Liver (tissue), 9 donors: ENCODE results near the gene BCAT1. TPM values are rescaled to one million over a fixed set of nuclear protein-coding genes. Genes with fewer than 3 reads are reported as not detected.

Source experiments
- DNase-seq: peaks from one replicate; pipeline ENCODE4 v3.0.0-alpha.2; 2017; ENCODE audit warnings: low spot score
- H3K27ac ChIP-seq, 2 donors: one replicate each; pipeline ENCODE4 v1.7.0; 2013; ENCODE audit warnings: inconsistent platforms in 2 of 2, low read length in 2 of 2, control low read depth in 1 of 2, low read depth in 1 of 2, mild to moderate bottlenecking in 1 of 2
- H3K27me3 ChIP-seq, 4 donors: one replicate each; pipeline versions ENCODE4 v1.6.1 to v1.7.0; 2013; ENCODE audit warnings: low read length in 3 of 4, inconsistent platforms in 1 of 4, mild to moderate bottlenecking in 1 of 4, moderate library complexity in 1 of 4; ENCODE audit not compliant: control insufficient read depth in 4 of 4, insufficient read depth in 4 of 4
- H3K36me3 ChIP-seq, 4 donors: one replicate each; pipeline versions ENCODE4 v1.6.1 to v1.7.0; 2013; ENCODE audit warnings: low read length in 3 of 4, mild to moderate bottlenecking in 3 of 4, low read depth in 1 of 4, moderate library complexity in 1 of 4; ENCODE audit not compliant: control insufficient read depth in 4 of 4, insufficient read depth in 3 of 4
- H3K4me1 ChIP-seq, 4 donors: one replicate each; pipeline versions ENCODE4 v1.6.1 to v1.7.0; 2013; ENCODE audit warnings: low read length in 3 of 4, mild to moderate bottlenecking in 3 of 4, moderate library complexity in 1 of 4; ENCODE audit not compliant: control insufficient read depth in 4 of 4, insufficient read depth in 4 of 4
- H3K4me3 ChIP-seq, 3 donors: one replicate each; pipeline versions ENCODE4 v1.6.1 to v1.7.0; 2013; ENCODE audit warnings: low read length in 3 of 3, control low read depth in 1 of 3, low read depth in 1 of 3, mild to moderate bottlenecking in 1 of 3
- H3K9ac ChIP-seq, 2 donors: one replicate each; pipeline ENCODE4 v1.7.0; 2013; ENCODE audit warnings: low read length in 2 of 2, mild to moderate bottlenecking in 2 of 2, moderate library complexity in 2 of 2, control low read depth in 1 of 2, low read depth in 1 of 2
- H3K9me3 ChIP-seq, 4 donors: one replicate each; pipeline versions ENCODE4 v1.6.1 to v1.7.0; 2013; ENCODE audit warnings: low read length in 3 of 4; ENCODE audit not compliant: control insufficient read depth in 4 of 4
- FOXA2 ChIP-seq: IDR thresholded peaks from 2 replicates; pipeline ENCODE4 v1.6.1; 2016; ENCODE audit warnings: antibody characterized with exemption
- GABPA ChIP-seq, 2 donors: IDR thresholded peaks in 1 of 2; conservative IDR thresholded peaks in 1 of 2; 2 replicates each; pipeline ENCODE4 v1.6.1; 2016; ENCODE audit warnings: antibody characterized with exemption in 2 of 2, mild to moderate bottlenecking in 1 of 2, moderate library complexity in 1 of 2
- HNF4G ChIP-seq: IDR thresholded peaks from 2 replicates; pipeline ENCODE4 v1.6.1; 2016; ENCODE audit warnings: antibody characterized with exemption
- JUND ChIP-seq, 2 donors: IDR thresholded peaks; 2 replicates each; pipeline ENCODE4 v1.6.1; 2016; ENCODE audit warnings: antibody characterized with exemption in 2 of 2
- RAD21 ChIP-seq, 2 donors: IDR thresholded peaks; 2 replicates each; pipeline ENCODE4 v1.6.1; 2016; ENCODE audit warnings: antibody characterized with exemption in 2 of 2, mild to moderate bottlenecking in 2 of 2
- RXRA ChIP-seq, 2 donors: IDR thresholded peaks; 2 replicates each; pipeline ENCODE4 v1.6.1; 2017 to 2018; ENCODE audit warnings: antibody characterized with exemption in 2 of 2, mild to moderate bottlenecking in 1 of 2
- SP1 ChIP-seq: IDR thresholded peaks from 2 replicates; pipeline ENCODE4 v1.6.1; 2018; ENCODE audit warnings: antibody characterized with exemption, mild to moderate bottlenecking
- YY1 ChIP-seq: IDR thresholded peaks from 2 replicates; pipeline ENCODE4 v1.6.1; 2016; ENCODE audit warnings: antibody characterized with exemption, mild to moderate bottlenecking
- WGBS: extraction: QIAGEN DNeasy Blood & Tissue Kit; methylation state at CpG from one replicate; pipeline ENCODE4 v1.1.7; 2013; 5-methylcytosine and 5-hydroxymethylcytosine counted together
- polyA plus RNA-seq, 2 donors: library from polyadenylated mRNA; stranded (reverse) in 1 of 2; unstranded in 1 of 2; fragments of 200-250 nt in 1 of 2; fragments of >200 nt in 1 of 2; fragmentation: Nextera tagmentation in 1 of 2; extraction: Ambion mirVana in 1 of 2; gene quantifications; one replicate each; pipeline versions ENCODE4 v1.2.1 to v1.2.3, GENCODE V29; 2013 to 2015
- total RNA-seq, 2 donors: library from RNA; depleted of rRNA; stranded (reverse); fragments of >200 nt; gene quantifications; one replicate each; pipeline ENCODE4 v1.2.3, GENCODE V29; 2014
- TF ChIP-seq, protein P1 (sequence below): IDR thresholded peaks from 2 replicates; pipeline ENCODE4 v1.6.1; 2016; ENCODE audit warnings: antibody characterized with exemption
- TF ChIP-seq, protein P2 (sequence below): IDR thresholded peaks from 2 replicates; pipeline ENCODE4 v1.6.1; 2016; ENCODE audit warnings: antibody characterized with exemption
- TF ChIP-seq, protein P3 (sequence below): IDR thresholded peaks from 2 replicates; pipeline ENCODE4 v1.6.1; 2016; ENCODE audit warnings: antibody characterized with exemption
- TF ChIP-seq, protein P4 (sequence below): fragments of 150-350 bp; IDR thresholded peaks from 2 replicates; pipeline ENCODE4 v1.5.1; 2017; ENCODE audit warnings: improper control_type of control experiment, low read depth, low read length; ENCODE audit not compliant: missing input control
- TF ChIP-seq, protein P5 (sequence below): IDR thresholded peaks from 2 replicates; pipeline ENCODE4 v1.6.1; 2016; ENCODE audit warnings: antibody characterized with exemption, mild to moderate bottlenecking
- donor health status: healthy.
- donor health status: healthy.
- donor health status: healthy.
- donor health status: healthy.
- donor health status: healthy.

The BCAT1 gene
- total and polyA plus RNA-seq, 4 donors, result 0.14 to 10.0 (median 0.85) TPM

DNA sequence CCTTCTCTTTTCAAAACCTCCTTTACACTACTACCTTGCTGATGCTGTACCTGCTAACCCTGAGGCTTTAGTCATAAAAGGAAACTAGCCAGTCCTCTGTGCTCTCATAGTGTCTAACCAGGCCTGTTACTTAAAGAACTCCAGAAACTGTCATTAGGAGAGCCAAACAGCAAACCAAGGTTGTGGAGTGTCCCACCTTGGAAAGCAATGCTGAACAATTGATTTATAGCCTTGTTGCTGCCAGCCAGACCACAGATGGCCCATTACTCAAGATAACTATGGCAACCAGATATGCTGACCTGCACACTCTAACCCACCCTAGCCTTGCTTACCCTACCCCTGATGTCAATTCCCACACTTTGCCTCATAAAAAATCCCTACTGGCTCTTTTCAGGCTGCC is 26.5 kb upstream of the BCAT1 start (continued):
- TF ChIP-seq, protein P1, sequence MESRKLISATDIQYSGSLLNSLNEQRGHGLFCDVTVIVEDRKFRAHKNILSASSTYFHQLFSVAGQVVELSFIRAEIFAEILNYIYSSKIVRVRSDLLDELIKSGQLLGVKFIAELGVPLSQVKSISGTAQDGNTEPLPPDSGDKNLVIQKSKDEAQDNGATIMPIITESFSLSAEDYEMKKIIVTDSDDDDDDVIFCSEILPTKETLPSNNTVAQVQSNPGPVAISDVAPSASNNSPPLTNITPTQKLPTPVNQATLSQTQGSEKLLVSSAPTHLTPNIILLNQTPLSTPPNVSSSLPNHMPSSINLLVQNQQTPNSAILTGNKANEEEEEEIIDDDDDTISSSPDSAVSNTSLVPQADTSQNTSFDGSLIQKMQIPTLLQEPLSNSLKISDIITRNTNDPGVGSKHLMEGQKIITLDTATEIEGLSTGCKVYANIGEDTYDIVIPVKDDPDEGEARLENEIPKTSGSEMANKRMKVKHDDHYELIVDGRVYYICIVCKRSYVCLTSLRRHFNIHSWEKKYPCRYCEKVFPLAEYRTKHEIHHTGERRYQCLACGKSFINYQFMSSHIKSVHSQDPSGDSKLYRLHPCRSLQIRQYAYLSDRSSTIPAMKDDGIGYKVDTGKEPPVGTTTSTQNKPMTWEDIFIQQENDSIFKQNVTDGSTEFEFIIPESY, result no peak
- TF ChIP-seq, protein P2, sequence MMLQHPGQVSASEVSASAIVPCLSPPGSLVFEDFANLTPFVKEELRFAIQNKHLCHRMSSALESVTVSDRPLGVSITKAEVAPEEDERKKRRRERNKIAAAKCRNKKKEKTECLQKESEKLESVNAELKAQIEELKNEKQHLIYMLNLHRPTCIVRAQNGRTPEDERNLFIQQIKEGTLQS, result no peak
- TF ChIP-seq HNF4G, result no peak
- TF ChIP-seq, protein P3, sequence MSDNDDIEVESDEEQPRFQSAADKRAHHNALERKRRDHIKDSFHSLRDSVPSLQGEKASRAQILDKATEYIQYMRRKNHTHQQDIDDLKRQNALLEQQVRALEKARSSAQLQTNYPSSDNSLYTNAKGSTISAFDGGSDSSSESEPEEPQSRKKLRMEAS, result no peak

DNA sequence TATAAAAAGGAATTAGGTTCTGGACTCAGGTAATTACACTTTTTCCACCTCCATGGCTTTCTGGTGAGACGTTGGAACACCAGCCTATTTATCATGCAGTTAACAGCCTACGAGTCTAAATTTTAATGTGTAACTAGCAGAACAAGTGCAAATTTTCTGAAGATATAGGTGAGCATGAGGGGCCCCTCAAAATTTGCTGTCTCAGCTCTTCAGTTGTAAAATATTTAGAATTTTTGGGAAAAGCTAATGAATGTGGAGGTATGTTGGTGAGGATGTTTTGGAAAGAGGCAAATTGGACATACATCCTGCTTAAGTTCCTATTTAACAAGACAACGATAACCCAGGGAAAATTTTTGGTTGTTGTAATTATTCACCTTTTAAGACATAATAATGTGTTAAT is 25.3 kb upstream of the BCAT1 start:
- H3K4me3 ChIP-seq, result no peak overlapping the region
- no peak overlapping the region for H3K9ac ChIP-seq
- no peak overlapping the region for H3K27ac ChIP-seq
- DNase-seq, result no peak
- no peaks in the 10 kb centered on the region for H3K36me3 ChIP-seq
- no peaks in the 10 kb centered on the region for H3K9me3 ChIP-seq
- H3K4me1 ChIP-seq, result no peaks in the 10 kb centered on the region
- 75% methylated on average over 3 of the region's 3 CpGs for WGBS
- TF ChIP-seq GABPA (IDR thresholded peaks at IDR 0.05 in 1 of 2, conservative IDR thresholded peaks at IDR 0.05 in 1 of 2), result no peak
- peaks cover 0 to 3% (median 0%) of the 10 kb centered on the region in 4 donors for H3K27me3 ChIP-seq

DNA sequence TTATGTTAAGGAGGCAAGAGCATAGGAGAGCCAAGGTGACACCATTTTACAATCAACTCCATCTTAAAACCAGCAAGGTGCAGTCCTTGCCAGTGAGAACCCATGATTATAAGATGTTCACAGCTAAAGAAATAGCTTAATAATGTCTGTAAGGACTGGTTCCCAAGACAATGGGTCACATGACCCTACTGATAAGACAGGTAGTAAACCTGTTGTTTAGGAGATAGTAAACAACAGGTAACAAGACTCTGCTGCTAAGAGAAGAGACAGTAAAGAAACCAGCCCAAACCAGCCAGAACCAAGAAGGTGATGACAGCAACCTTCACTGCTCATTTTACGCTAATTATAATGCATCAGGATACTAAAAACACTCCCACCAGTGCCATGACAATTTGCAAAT is 23.2 kb upstream of the BCAT1 start:
- DNase-seq, result no peak
- Histone ChIP-seq H3K36me3 (no peaks in the 10 kb centered on the region), H3K27ac (no peak overlapping the region), H3K4me1 (no peaks in the 10 kb centered on the region), H3K4me3 (no peak overlapping the region), H3K27me3 (peaks cover 0 to 3% (median 0%) of the 10 kb centered on the region in 4 donors), H3K9ac (no peak overlapping the region), H3K9me3 (no peaks in the 10 kb centered on the region)
- TF ChIP-seq SP1 (no peak), RXRA (IDR thresholded peaks at IDR 0.05) (no peak), JUND (IDR thresholded peaks at IDR 0.05) (no peak), HNF4G (no peak), FOXA2 (no peak), YY1 (no peak), RAD21 (IDR thresholded peaks at IDR 0.05) (no peak)
- TF ChIP-seq, protein P4, sequence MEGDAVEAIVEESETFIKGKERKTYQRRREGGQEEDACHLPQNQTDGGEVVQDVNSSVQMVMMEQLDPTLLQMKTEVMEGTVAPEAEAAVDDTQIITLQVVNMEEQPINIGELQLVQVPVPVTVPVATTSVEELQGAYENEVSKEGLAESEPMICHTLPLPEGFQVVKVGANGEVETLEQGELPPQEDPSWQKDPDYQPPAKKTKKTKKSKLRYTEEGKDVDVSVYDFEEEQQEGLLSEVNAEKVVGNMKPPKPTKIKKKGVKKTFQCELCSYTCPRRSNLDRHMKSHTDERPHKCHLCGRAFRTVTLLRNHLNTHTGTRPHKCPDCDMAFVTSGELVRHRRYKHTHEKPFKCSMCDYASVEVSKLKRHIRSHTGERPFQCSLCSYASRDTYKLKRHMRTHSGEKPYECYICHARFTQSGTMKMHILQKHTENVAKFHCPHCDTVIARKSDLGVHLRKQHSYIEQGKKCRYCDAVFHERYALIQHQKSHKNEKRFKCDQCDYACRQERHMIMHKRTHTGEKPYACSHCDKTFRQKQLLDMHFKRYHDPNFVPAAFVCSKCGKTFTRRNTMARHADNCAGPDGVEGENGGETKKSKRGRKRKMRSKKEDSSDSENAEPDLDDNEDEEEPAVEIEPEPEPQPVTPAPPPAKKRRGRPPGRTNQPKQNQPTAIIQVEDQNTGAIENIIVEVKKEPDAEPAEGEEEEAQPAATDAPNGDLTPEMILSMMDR, result no peak
- TF ChIP-seq, protein P3, result no peak
- TF ChIP-seq, protein P5, sequence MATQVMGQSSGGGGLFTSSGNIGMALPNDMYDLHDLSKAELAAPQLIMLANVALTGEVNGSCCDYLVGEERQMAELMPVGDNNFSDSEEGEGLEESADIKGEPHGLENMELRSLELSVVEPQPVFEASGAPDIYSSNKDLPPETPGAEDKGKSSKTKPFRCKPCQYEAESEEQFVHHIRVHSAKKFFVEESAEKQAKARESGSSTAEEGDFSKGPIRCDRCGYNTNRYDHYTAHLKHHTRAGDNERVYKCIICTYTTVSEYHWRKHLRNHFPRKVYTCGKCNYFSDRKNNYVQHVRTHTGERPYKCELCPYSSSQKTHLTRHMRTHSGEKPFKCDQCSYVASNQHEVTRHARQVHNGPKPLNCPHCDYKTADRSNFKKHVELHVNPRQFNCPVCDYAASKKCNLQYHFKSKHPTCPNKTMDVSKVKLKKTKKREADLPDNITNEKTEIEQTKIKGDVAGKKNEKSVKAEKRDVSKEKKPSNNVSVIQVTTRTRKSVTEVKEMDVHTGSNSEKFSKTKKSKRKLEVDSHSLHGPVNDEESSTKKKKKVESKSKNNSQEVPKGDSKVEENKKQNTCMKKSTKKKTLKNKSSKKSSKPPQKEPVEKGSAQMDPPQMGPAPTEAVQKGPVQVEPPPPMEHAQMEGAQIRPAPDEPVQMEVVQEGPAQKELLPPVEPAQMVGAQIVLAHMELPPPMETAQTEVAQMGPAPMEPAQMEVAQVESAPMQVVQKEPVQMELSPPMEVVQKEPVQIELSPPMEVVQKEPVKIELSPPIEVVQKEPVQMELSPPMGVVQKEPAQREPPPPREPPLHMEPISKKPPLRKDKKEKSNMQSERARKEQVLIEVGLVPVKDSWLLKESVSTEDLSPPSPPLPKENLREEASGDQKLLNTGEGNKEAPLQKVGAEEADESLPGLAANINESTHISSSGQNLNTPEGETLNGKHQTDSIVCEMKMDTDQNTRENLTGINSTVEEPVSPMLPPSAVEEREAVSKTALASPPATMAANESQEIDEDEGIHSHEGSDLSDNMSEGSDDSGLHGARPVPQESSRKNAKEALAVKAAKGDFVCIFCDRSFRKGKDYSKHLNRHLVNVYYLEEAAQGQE, result no peak
- 93% methylated on average over 1 of the region's 1 CpG for WGBS
